ENCODE data around the gene ESRRA. TPM values are rescaled to one million over a fixed set of nuclear protein-coding genes. Genes with fewer than 3 reads are reported as not detected.

Gene ESRRA
- total and polyA plus RNA-seq, 2 of the 13 experiments (the other 11 are each of a cell fraction or from before 2014, with no cell fraction given) = 18.1 to 36.3 TPM

DNA sequence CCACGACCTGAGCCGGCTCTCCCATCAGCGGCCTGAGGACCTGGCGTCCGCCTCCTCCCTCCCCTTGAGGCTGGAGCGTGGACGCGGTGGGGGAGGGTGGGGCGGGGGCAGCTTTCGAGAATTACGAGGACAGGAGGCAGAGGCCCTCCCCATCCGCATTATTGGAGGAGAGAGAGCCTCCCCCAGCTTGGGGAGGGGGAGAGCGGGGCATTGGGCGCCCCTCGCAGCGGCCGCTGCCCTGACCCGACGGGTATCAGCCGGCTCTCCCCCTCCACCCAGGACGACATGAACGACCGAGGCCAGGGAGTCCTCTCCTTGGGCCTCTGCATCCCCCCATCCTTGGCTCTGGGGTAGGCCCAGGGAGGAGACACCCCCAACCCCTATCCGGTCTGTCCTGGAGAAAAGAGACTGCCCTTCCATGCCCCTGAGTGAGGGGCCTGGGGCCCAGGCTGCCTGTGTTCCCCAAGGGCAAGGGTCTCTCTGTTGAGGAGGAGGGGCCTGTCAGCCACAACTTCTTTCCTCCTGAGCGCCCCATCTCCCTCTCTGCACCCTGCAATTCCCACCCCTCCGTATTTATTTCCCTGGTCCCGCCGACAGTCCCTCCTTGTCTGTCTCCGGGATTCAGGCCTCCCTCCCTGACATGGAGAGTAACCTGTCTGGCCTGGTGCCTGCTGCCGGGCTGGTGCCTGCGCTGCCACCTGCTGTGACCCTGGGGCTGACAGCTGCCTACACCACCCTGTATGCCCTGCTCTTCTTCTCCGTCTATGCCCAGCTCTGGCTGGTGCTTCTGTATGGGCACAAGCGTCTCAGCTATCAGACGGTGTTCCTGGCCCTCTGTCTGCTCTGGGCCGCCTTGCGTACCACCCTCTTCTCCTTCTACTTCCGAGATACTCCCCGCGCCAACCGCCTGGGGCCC, 19.2 kb upstream of the ESRRA start:
- intact Hi-C loops (cut with micrococcal nuclease; ENCODE audit: unreplicated experiment) = loop anchor here (2.0 kb wide), 1 partner anchor 15 kb away; no protein-coding TSS in a partner anchor
- in situ Hi-C loops (cut with HindIII; ENCODE audit: extremely low pct_ligation_motif_present, low pct_unique_long_range_greater_than_20kb) = no loop called here
- Histone ChIP-seq H3K36me3 (replicated peaks in 1 of 2; ENCODE audit: control insufficient read depth in 1 of 2, insufficient read depth in 2 of 2, low read length in 2 of 2) (no peaks in the 10 kb centered on the region), H3K4me3 (replicated peaks in 1 of 3; ENCODE audit: insufficient read depth in 1 of 3, low read depth in 2 of 3, low read length in 3 of 3) (peak overlapping the region; percentile 69 to 97 (median 83)), H3K9ac (ENCODE audit: insufficient read depth, low read depth, low read length) (peak overlapping the region; percentile 79), H2AFZ (ENCODE audit: low read length) (no peak overlapping the region), H3K4me2 (ENCODE audit: low read depth, low read length) (peak overlapping the region; percentile 97), H3K9me3 (ENCODE audit: low read length) (no peaks in the 10 kb centered on the region), H3K79me2 (ENCODE audit: insufficient read depth, low read length) (no peaks in the 10 kb centered on the region), H3K27ac (ENCODE audit: extremely low read length, insufficient read depth, low read length) (peak overlapping the region; percentile 79), H3K27me3 (ENCODE audit: control insufficient read depth in 1 of 2, insufficient read depth in 2 of 2, low read length in 2 of 2) (peaks cover 4 to 12% of the 10 kb centered on the region in 2 experiments; a peak in 3 of 5 replicates), H4K20me1 (ENCODE audit: insufficient read depth, low read length) (no peaks in the 10 kb centered on the region), H3K4me1 (ENCODE audit: insufficient read depth, low read length) (peaks cover 28% of the 10 kb centered on the region; the same call in 1 of the 2 replicates)
- ChIA-PET CTCF (ENCODE audit: low intra/inter-chr PET ratio, low total read pairs) (no interaction called here), POLR2A (interaction anchor here (2.4 to 4.6 kb wide), 3 partner anchors 15 to 31 kb away, joined by 10 to 48 read pairs (median 14); partner anchors contain the start of genes ESRRA, PRDX5 and TRMT112)
- FAIRE-seq (no peak), DNase-seq (ENCODE audit: low spot score) (no peak), ATAC-seq (peak; percentile 40)
- WGBS (ENCODE audit: low lambda C conversion rate) = 41% methylated on average over 19 of the region's 40 CpGs
- no TSS peak for BruUV-seq (replicated peaks)
- TF ChIP-seq STAG1 (CRISPR knock-in tag; IDR thresholded peaks at IDR 0.05) (peak; percentile 34), SMC3 (IDR thresholded peaks at IDR 0.05; ENCODE audit: low read length) (peak; percentile 1; the same call in 1 of the 2 replicates), KLF15 (CRISPR knock-in tag; IDR thresholded peaks at IDR 0.05; ENCODE audit: borderline replicate concordance) (0 out of 2 replicates have a peak, but pooled peaks have one; percentile 32), ZGPAT (CRISPR knock-in tag; IDR thresholded peaks at IDR 0.05) (peak; percentile 15; the same call in 1 of the 2 replicates), NAIF1 (CRISPR knock-in tag; IDR thresholded peaks at IDR 0.05; ENCODE audit: borderline replicate concordance) (peak; percentile 97; the same call in 1 of the 2 replicates), ZNF407 (CRISPR knock-in tag; IDR thresholded peaks at IDR 0.05; ENCODE audit: not compliant biosample characterization) (peak; percentile 81)
- TF ChIP-seq, protein P1, sequence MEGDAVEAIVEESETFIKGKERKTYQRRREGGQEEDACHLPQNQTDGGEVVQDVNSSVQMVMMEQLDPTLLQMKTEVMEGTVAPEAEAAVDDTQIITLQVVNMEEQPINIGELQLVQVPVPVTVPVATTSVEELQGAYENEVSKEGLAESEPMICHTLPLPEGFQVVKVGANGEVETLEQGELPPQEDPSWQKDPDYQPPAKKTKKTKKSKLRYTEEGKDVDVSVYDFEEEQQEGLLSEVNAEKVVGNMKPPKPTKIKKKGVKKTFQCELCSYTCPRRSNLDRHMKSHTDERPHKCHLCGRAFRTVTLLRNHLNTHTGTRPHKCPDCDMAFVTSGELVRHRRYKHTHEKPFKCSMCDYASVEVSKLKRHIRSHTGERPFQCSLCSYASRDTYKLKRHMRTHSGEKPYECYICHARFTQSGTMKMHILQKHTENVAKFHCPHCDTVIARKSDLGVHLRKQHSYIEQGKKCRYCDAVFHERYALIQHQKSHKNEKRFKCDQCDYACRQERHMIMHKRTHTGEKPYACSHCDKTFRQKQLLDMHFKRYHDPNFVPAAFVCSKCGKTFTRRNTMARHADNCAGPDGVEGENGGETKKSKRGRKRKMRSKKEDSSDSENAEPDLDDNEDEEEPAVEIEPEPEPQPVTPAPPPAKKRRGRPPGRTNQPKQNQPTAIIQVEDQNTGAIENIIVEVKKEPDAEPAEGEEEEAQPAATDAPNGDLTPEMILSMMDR (CRISPR knock-in tag; IDR thresholded peaks at IDR 0.05) = peak; percentile 53
